Stimulated activated CD4-positive, alpha-beta T cell treated with anti-CD3 and anti-CD28 coated beads, Interleukin-12 subunit alpha, Interleukin-12 subunit beta, amount 100 ng/mL, for 4 hours (primary cell): Measurements from ENCODE around the gene RRAGC.
"Not testable (repeated sequence)": the region's sequence is repeated elsewhere in the genome, so short reads cannot be mapped to it uniquely, and the experiment has no call there.

Experiments
- DNase-seq: peaks from one replicate; pipeline ENCODE4 v3.0.0-alpha.2; 2020

The RRAGC gene

DNA sequence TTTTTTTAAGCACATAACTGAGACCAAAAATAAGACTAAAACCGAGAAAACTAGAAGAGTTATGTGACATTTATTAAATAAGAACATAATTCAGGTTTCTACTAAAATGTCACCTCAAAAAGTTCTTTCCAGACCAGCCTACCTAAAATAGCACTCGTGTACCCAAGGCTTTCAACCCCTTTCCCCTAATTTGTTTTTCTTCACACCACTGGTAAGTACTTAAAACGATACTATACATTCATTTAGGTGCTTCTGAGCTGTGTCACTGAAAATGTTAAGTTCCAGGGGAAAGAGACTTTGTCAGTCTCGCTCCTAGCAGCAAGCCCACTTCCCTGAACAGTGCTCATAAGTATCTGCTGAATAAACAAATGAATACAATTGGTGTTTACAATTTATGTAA is 6.8 kb downstream of the RRAGC start:
- no peak for DNase-seq

DNA sequence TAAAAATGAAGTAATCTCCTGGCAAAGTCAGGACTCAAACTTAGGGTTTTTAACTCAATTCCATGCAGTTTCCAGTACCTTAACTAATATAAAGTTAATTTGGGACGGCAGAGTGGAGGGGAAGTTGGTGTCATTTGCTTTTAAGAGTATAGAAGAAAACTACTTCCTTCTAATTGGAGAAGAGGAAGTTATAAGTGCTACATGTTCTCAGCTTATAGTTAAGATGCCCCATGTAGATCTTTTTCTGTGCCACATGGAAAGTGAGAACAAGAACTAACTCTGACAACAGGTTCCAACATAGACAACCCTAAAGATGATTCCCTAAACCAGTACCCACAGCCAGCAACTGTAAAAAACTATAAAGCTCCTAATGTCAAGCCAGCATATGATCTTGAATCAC is 11.5 kb downstream of the RRAGC start:
- DNase-seq, result no peak

DNA sequence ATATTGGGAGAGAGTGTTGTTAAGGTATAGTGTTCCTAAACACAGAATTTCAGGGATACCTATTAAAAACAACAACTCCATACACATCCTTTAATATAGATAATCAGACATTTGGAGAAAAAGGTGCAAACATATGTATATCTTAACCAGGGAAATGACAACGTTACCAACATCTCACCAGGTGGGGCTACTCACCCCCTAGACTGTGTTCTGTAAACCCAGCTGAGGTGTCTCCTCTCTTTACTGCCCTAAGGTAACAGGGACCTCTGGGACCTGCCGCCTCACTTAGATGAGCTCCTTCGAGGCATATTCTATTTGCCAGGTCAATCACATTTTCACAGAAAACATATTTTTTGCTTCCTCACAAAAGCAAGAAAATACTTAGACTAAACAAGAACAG is 13.4 kb downstream of the RRAGC start:
- no peak for DNase-seq

DNA sequence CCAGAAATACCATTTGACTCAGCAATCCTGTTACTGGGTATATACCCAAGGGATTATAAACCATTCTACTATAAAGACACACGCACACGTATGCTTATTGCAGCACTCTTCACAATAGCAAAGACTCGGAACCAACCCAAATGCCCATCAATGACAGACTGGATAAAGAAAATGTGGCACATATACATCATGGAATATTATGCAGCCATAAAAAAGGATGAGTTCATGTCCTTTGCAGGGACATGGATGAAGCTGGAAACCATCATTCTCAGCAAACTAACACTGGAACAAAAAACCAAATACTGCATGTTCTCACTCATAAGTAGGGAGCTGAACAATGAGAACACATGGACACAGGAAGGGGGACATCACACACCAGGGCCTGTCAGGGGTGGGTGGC is 14.5 kb downstream of the RRAGC start:
- DNase-seq, result not testable (repeated sequence)

DNA sequence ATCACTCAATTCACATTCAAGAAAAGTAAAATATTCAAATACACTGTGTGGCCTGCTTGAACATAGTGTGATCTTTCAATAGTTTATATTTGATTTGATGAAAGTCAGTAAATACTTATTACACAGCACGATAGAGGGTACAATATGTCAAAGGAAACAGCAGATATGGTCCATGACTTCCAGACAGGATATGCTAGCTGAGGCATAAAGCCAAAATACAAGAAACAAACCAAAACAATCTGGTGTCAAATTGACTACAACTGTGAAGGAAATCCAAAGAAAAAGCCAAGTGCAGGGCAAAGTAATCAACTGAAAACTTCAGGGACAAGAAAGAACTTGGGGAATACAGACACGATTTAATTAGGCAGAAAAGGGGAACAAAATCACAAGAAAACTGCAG is 19.3 kb downstream of the RRAGC start:
- no peak for DNase-seq

DNA sequence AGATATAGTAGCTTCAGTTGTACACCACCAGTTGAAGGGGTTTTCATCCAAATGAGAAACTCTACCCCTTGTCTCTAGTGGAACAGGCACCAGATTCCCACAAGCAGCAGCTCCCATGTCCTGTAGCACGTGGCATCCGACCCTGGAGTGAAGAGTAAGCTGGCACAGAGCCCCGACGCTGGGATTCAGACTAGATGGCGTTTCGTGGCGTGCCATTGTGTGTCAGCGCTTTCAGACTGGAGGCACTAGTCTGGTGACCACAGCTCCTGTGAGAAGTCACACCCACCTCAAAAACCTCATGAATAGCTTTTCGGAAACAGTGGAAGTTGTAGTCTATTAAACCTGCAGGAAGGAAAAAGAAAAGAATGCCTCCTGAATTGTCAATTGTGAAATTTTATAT is 20.2 kb downstream of the RRAGC start:
- DNase-seq, result no peak

DNA sequence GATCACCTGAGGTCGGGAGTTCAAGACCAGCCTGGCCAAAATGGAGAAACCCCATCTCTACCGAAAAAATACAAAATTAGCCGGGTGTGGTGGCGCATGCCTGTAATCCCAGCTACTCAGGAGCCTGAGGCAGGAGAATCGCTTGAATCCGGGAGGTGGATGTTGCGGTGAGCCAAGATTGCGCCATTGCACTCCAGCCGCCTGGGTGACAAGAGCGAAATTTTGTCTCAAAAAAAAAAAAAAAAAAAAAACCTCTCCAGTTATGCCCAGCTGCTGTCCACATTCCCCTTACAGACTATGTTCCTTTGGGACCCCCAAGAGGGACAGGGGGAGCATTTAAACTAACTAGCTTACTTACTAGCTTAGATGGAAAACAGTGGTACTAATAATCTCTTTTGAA is 23.3 kb downstream of the RRAGC start:
- not testable (repeated sequence) for DNase-seq

DNA sequence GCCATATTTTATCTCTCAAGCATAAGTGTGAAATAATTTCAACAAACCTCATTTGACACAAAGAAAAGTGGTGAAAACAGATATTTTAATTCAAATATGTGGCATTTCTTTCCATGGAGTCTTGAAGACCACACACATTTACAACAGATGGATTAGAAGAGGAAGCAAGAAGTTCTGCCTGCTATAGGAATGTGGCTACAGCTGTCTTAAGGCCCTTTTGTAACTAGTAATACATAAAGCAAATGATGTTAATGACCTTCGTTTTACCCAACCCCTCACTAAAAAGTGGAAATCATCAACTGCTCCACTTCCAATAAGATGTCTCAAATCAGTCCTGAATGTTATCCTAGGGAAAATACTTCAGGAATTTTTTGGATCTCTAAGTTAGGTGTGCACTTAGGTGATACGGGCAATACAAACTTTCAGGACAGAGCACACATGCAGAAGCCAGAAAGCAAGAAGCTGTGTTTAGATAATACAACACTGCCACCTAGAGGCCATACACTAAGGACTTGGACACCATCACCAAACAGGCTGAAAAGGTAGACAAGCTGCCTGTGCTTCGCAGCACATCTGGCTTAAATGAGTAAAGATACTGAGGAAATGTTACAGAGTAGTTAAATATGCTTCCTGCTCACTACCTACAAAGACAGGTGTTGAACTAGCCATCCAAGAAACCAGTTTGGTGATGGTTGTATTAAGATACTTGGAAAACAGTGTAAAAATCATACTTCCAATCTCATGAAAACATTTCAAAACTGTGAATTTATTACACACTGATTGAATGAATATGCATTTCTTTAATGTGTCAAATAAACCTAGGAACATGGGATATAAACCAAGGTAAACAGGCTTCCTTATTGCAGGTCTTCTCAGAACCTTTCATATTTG is 24.4 kb downstream of the RRAGC start:
- no peak for DNase-seq

DNA sequence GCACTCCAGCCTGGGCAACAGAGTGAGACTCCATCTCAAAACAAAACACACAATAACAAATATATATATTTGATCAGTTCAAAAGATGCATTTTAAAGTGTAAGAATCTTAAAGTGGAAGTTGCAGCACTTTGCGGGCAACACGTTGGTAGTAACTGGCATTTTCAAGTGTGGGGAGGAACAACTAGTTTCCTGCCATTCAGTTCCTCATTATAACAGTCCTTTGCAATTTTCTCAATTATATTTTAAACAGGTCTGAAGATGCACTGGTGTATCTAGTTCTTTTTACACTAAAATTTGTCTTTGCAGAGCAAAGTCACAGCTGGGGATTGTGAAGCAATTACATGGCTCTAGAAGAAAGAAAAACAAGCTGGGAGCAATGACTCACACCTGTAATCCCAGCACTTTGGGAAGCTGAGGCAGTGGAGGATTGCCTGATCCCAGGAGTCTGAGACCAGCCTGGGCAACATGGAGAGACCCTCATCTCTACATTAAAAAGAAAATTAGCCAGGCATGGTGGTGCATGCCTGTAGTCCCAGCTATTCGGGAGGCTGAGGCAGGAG is 25.3 kb downstream of the RRAGC start:
- DNase-seq, result no peak

DNA sequence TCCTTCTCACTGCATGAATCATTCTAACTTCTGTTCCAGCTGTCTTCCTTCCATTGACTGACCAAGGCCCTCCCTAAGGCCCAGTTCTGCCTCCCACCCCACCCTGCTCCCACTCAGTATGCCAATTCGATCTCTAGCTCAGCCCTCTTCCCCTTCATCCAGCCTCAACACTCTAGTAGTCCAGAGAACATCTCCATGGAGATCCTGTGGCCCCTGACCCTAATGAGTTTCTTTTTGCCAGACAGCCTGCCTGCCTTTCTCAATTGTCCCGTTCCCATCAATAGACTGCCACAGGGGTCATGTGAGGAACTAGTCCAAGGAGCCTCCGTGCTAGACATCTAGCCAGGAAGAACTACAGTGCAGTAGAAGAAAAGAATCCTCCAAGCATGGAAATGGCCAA is 26.4 kb downstream of the RRAGC start:
- DNase-seq, result no peak

DNA sequence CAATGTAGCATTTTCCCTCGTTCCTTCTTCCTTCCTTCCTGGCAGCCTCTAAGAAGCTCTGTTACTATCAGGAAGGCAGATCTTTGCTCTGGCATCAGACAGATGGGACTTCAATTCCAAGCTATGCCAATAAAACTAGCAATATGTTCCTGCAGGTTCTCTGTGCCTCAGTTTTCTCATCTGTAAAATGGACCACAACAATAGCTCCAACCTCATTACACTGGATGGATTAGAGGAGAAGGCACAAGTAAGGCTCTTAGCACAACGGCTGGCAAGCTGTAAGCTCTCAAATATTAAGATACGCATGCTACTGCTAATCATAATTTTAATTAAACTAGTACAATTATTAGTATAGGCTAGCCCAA is 27.2 kb downstream of the RRAGC start:
- DNase-seq, result no peak

DNA sequence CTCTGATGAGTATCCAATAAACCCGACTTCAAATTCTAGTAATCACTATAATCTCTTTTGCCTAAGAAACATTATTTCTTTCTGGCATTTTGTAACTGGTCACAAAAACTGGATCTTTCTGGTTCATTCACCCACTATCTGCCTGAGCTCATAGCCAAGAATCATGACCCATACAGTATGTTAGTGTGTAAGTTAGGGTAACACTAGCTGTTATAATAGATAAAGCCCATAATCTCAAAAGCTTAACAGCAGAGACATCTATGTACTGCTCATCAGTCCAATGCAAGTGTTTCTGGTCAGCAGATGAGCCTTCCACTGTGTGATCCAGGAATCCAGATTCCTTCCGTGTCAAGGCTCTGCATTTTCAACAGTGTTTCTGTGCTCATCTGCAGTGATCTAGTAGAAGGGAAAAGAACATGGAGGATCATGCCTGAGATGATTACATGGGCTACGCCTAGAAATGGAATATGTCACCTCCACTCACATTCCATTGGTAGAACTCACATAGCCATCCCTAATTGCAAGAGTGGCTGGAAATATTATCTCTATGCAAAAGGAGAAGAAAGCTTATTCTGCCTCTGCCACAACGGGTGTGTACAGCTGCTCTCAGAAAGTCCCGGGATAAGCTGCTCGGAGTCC is 27.7 kb downstream of the RRAGC start:
- DNase-seq, result no peak

DNA sequence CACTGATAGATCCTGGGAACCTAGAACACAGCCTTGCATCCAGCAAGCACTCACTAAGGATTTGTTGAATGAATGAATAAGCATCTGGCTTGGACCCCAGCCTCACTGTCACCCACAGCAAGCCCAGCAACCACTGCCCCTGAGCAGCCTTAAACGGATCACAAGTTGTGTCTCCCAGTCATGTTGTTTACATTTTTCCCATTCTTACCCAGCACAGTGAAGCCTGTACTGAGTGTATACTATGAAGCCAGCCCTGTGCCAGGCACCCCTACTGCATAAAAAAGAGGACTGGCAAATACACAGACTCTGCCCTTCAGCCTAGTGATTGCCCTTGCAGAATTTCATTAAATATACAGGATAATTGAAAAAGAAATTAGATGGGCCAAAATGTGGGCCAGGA is 30.2 kb downstream of the RRAGC start:
- DNase-seq, result no peak

DNA sequence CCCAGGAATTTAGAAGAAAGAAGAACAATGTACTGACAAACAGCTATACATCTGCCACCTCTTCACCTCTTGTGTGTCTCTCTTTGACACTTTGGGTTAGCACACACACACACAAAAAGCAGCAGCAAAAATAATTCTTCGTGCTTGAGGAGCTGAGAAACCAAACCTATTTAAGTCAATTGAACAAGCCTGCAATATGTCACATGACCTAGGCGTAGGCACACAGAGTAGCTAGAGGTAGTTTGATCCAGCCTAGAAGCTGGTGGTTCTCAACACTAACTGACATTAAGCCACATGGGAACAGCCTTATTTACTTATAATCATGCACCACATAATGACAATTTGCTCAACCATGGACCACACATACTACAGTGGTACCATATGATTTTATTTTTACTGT is 32.3 kb downstream of the RRAGC start:
- no peak for DNase-seq

DNA sequence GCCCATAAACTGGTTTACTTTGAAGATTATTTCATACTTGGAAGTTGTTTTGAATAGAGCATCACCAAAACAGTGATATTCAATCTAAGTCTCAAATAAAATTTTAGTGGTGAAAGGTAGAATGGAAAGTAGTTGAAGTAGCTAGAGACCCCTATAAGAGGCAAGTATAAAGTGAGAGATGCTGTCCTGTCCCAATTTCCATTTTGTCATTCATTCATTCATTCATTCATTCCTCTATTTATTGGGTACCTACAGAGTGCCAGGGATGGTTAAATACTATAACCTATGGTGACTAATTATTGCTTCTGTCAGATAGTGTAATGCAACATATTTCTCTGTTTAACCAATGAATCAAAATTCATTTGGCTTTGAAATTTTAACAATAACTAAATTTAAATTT is 32.7 kb downstream of the RRAGC start:
- DNase-seq, result no peak

DNA sequence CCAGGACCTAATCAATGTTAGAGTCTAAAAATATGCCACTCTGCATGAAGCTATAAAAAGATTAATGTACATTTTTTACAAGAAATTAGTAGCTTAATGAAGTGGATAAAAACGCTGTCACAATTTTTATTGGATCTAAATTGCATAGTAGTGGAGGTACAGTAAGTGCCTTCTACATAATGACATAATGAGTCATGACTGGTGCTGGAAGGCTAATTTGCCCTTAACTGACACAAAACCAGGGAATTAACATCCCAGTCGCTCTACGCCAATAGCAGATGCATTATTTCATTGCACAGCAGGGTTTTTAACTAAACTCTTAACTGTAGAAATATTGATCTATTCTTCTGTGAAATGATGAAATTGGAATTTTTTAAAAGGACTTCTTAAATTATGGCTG is 33.3 kb downstream of the RRAGC start:
- no peak for DNase-seq

DNA sequence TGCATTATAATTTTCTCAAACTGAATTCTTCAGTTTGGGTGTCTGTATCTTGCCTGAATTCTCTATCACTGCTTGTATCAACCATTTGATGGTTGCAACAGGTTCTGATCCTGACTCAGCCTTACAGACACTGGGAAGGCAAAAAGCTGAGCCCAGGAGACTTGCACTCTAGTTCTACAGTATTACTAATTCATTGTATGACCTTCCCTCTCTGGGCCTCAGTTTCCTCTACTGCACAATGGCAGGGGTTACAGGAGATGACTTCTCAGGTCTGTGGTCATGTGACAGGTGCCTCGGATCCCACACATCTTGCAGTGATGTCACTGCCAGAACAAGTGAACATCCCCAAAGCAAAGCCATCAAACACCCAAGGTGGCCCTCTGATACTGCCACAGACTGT is 38.7 kb downstream of the RRAGC start:
- DNase-seq, result no peak

DNA sequence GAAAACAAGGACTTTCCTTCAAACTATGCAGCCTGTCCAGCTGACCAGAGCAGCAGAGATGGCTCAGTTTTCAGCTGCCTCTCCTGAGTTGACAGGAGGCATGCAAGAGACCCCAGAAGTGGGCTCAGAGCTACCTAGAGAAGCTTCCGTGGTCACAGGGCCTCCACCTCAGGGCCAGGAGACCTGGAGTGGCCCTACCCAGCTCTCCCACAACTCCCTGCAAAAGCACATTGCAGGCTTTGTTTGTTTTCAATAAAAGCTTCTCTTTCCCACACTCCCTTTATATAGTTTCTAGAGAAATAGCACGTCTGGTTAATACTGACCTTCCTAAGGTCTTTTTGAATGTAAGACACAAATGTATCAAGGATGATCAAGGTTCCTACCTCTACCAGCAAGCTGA is 40.1 kb downstream of the RRAGC start:
- no peak for DNase-seq

DNA sequence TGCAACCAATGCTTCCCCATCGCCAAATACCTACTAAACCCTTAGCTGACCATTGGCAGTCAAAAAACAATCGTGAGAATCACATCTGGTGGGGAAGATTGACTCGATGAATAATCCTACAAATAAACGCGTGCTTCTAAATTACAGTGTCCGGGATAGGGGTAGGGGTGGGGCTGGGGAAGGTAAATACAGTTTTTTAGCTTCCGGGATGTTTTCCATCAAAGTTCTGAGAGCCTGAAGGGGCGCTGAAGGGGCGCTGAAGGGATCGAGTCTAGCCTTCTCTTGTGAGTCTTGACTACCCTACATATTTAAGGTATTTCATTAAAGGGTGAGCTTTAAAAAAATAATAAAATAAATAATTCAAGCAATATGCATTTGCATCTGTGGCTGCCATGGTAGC is 40.5 kb downstream of the RRAGC start:
- DNase-seq, result no peak

DNA sequence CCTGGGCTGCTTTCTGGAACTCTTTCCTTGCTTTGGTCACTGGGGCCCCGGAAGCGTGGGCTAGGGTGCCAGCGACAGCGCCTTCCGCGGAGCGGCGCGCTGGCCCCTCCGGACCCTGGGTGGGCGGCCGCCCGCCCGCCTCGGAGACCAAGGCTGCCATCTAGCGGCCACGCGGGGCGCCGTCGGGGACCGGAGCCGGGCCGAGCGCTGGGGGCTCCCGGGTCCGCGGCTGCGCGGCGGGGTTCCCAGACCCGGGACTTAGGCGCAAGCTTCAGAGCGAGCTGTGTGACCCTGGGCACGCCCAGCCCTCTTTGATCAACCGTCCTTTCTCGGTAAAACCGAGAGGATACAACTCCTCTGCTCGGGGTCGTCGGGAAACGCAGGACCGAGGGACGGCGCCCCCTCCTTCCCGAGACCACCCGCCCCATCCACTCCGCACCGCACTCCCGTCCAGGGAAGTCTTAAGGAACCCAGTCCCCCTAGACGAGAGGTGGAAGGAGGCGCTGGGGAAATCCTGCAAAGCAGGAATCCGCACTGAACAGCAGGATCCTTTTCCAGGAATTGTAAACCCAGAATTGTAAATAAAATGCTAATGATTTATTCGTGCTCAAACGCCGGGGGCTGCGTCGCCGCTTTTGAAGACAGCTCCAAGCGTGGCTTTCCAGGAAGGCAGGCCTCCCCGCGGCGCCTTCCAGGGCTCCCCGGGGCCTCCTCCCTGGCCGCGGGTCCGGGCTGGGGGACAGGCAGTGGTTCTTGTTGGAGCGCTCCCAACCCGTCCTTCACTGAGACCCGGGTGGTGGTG is 41.2 kb downstream of the RRAGC start:
- DNase-seq, result peak; percentile 63

DNA sequence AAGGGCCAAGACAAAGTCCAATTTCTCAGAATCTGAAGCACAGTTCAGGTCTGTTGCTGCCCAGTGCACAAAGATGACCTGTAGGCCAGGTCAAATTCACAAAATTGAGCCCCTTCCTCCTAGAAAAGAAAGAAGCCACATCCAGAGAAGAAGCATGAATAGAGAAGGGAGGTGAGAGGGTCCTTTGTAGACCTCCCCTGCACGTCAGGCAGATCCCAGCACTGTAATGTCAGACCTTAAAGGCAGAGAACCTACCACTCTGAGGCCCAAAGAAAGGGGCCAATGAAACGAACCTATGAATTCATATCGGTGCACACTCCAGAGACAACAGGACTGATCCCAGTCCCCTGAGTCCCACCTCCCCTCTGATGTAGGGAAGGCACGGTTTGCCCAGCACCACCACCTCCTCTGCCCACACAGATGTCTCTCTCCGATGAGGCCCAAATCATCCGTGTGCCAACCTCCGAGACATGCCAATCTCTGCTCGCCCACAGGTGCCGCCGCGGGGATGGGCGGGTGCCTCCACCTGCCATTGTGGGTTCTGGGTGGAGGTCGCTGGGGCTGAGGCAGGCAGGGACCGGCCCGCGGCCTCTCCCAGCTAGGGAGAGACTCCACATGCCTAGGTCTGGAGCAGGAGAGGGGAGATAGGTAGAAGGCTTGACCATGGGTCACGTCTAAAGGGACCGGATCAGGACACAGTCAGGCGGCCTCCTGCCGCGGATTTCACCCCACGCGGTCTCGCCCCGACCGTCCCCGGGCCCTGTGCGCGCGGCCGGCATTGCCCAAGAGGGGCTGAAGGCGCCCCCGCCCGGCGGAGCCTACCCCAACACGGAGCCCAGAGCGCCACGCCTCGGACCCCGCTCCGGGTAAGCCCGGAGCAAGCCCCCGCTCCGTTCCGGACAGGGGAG is 42.1 kb downstream of the RRAGC start:
- no peak for DNase-seq

DNA sequence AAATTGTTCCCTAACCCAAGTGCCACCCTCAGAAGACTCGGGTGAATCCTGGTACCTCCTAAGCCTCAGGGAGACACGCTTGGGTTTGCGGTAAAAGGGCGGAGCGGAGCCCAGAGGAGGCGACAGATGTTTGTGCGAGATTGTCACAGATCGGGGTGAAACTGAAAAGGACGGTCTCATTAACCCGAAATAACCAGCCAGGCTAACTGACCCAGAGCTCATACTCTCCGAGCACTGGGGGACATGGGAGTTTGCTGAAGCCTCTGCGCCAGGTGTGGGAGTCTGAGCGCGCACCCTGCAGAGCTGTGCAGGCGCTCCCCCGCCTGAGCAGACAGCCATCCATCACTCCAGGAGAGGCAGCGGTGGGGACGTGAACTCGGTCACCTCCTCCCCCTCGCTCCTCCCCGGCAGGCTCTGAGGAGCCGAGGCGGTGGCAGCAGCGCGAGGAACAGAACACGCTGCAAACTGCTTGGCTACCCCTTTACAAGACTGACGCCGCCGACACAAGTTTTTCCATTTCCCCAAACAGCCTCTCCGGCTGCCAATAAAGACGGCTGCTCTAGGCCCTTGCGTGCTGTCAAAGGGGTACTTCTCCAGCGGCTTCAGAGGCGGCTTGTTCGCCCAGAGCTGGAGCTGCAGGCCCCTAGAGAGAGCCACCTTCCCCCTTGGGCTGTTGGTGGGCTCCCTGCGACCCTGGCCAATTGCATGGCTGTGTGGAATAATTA is 43.5 kb downstream of the RRAGC start:
- DNase-seq, result peak; percentile 7
